ENCODE measurements around the gene LIG3. TPM values are rescaled to one million over a fixed set of nuclear protein-coding genes. Genes with fewer than 3 reads are reported as not detected.
"Not testable (repeated sequence)": the region's sequence is repeated elsewhere in the genome, so short reads cannot be mapped to it uniquely, and the experiment has no call there.

The LIG3 gene
- total and polyA plus RNA-seq, 4 donors: 3.1 to 21.2 (median 7.6) TPM

DNA sequence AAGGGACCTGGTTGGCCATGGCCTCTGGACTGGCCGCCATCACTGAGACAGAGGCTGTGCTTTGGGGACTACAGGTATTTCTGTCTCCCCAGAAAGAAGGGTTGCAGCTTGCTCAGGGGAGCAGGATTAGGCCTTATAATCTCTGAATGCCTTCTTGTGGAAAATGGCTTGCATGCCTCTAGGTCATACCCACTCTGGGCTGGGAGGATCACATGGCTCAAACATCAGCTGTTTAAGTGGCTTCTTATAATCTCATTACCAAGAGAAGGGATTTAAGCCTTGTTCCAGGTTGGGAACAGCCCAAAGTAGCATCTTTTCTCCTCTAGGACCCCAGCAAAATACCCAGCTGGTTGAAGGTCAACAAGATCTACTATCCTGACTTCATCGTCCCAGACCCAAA is 19.1 kb downstream of the LIG3 start (continued):
- TF ChIP-seq FOXA1 (IDR thresholded peaks at IDR 0.05): no peak

GRCh38 chr17:35000965-35001364 is 20.7 kb downstream of the LIG3 start:
- DNase-seq (ENCODE audit: low spot score); H3K9me3 ChIP-seq (ENCODE audit: control insufficient read depth in 4 of 4, low read length in 3 of 4); H3K4me3 ChIP-seq (ENCODE audit: low read depth in 1 of 3, low read length in 3 of 3); H3K4me1 ChIP-seq (ENCODE audit: control insufficient read depth in 4 of 4, insufficient read depth in 4 of 4, low read length in 3 of 4); H3K27me3 ChIP-seq (ENCODE audit: control insufficient read depth in 4 of 4, insufficient read depth in 4 of 4, low read length in 3 of 4); H3K9ac ChIP-seq (ENCODE audit: low read depth in 1 of 2, low read length in 2 of 2); H3K27ac ChIP-seq (ENCODE audit: low read depth in 1 of 2, low read length in 2 of 2): not testable (repeated sequence)
- 96% methylated on average over 14 of the region's 14 CpGs for WGBS
- H3K36me3 ChIP-seq (ENCODE audit: control insufficient read depth in 4 of 4, insufficient read depth in 3 of 4, low read depth in 1 of 4, low read length in 3 of 4): peaks cover 0 to 13% (median 3%) of the 10 kb centered on the region in 4 donors

DNA sequence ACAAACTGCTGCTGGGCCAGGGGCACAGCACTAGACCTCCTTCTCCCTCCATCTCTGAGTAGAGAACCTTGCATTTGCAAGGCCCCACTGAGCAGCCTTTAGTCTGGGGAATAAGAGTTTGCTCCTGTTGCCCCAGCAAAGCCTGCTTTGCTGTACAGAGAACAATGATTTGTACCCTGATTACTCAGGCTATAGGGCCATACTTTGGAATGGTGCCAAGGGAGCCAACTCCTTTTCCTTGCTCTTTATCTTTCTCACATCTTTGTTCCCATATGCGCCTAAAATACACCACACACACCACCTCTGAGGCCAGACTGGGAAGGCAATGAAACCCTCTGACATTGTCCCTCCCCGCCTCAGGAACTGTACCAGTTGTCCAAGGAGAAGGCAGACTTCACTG is 21.2 kb downstream of the LIG3 start:
- no peak overlapping the region for H3K4me3 ChIP-seq (ENCODE audit: low read depth in 1 of 3, low read length in 3 of 3)
- peaks cover 0 to 12% (median 2%) of the 10 kb centered on the region in 4 donors for H3K36me3 ChIP-seq (ENCODE audit: control insufficient read depth in 4 of 4, insufficient read depth in 3 of 4, low read depth in 1 of 4, low read length in 3 of 4)
- no peak overlapping the region for H3K27ac ChIP-seq (ENCODE audit: low read depth in 1 of 2, low read length in 2 of 2)
- no peaks in the 10 kb centered on the region for H3K27me3 ChIP-seq (ENCODE audit: control insufficient read depth in 4 of 4, insufficient read depth in 4 of 4, low read length in 3 of 4)
- H3K9ac ChIP-seq (ENCODE audit: low read depth in 1 of 2, low read length in 2 of 2): no peak overlapping the region
- TF ChIP-seq RXRA (IDR thresholded peaks at IDR 0.05) (no peak), GABPA (IDR thresholded peaks at IDR 0.05 in 1 of 2, conservative IDR thresholded peaks at IDR 0.05 in 1 of 2) (no peak), SP1 (IDR thresholded peaks at IDR 0.05) (no peak), REST (IDR thresholded peaks at IDR 0.05) (no peak), HNF4A (conservative IDR thresholded peaks at IDR 0.05) (no peak), YY1 (IDR thresholded peaks at IDR 0.05) (no peak), NR2F2 (IDR thresholded peaks at IDR 0.05) (no peak), EGR1 (IDR thresholded peaks at IDR 0.05; ENCODE audit: low read depth in 2 of 2) (no peak), FOXA2 (IDR thresholded peaks at IDR 0.05) (no peak), TAF1 (conservative IDR thresholded peaks at IDR 0.05) (no peak), ATF3 (IDR thresholded peaks at IDR 0.05) (no peak), FOXA1 (IDR thresholded peaks at IDR 0.05) (no peak), JUND (IDR thresholded peaks at IDR 0.05) (no peak), HNF4G (IDR thresholded peaks at IDR 0.05) (no peak), RAD21 (IDR thresholded peaks at IDR 0.05) (no peak), CTCF (IDR thresholded peaks at IDR 0.05; ENCODE audit: low read depth, low read length, missing input control) (no peak)
- TF ChIP-seq, protein P1, sequence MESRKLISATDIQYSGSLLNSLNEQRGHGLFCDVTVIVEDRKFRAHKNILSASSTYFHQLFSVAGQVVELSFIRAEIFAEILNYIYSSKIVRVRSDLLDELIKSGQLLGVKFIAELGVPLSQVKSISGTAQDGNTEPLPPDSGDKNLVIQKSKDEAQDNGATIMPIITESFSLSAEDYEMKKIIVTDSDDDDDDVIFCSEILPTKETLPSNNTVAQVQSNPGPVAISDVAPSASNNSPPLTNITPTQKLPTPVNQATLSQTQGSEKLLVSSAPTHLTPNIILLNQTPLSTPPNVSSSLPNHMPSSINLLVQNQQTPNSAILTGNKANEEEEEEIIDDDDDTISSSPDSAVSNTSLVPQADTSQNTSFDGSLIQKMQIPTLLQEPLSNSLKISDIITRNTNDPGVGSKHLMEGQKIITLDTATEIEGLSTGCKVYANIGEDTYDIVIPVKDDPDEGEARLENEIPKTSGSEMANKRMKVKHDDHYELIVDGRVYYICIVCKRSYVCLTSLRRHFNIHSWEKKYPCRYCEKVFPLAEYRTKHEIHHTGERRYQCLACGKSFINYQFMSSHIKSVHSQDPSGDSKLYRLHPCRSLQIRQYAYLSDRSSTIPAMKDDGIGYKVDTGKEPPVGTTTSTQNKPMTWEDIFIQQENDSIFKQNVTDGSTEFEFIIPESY (IDR thresholded peaks at IDR 0.05): no peak
- TF ChIP-seq, protein P2, sequence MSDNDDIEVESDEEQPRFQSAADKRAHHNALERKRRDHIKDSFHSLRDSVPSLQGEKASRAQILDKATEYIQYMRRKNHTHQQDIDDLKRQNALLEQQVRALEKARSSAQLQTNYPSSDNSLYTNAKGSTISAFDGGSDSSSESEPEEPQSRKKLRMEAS (IDR thresholded peaks at IDR 0.05): no peak
- H3K9me3 ChIP-seq (ENCODE audit: control insufficient read depth in 4 of 4, low read length in 3 of 4): no peaks in the 10 kb centered on the region
- H3K4me1 ChIP-seq (ENCODE audit: control insufficient read depth in 4 of 4, insufficient read depth in 4 of 4, low read length in 3 of 4): no peaks in the 10 kb centered on the region
- WGBS: 90% methylated on average over 2 of the region's 2 CpGs
- DNase-seq (ENCODE audit: low spot score): no peak
